Umbilical cord (tissue), 1 donor: ENCODE results near the gene CYSTM1. TPM values are rescaled to one million over a fixed set of nuclear protein-coding genes. Genes with fewer than 3 reads are reported as not detected.

ENCODE experiments used
- total RNA-seq: library from RNA; depleted of rRNA; stranded (reverse); fragments of >200 nt; gene quantifications from one replicate; pipeline ENCODE4 v1.2.3, GENCODE V29; 2014; ENCODE audit warnings: low replicate concordance; ENCODE audit not compliant: insufficient read depth

CYSTM1 gene
- total RNA-seq, 1 donor from 2014 or later, result 6.3 TPM

Other genes starting within 250 kb of the CYSTM1 start
- not detected for gene NRG2, start 131.9 kb upstream of the CYSTM1 start, total RNA-seq
- gene PURA, start 61.1 kb upstream of the CYSTM1 start, total RNA-seq, result 24.1 TPM
- 26.7 TPM for gene IGIP, start 49.3 kb upstream of the CYSTM1 start, total RNA-seq
- gene PFDN1, start 127.9 kb downstream of the CYSTM1 start, total RNA-seq, result 62.8 TPM
- 30.8 TPM for gene HBEGF, start 171.4 kb downstream of the CYSTM1 start, total RNA-seq
- gene SLC4A9, start 185.0 kb downstream of the CYSTM1 start, total RNA-seq, result not detected
- gene ANKHD1, start 226.6 kb downstream of the CYSTM1 start, total RNA-seq, result 104 TPM